NCI-H146 treated with DMSO at 0.1 percent for 48 hours (cell line): ENCODE measurements around the gene PDZRN4.
"Not testable (repeated sequence)": the region's sequence is repeated elsewhere in the genome, so short reads cannot be mapped to it uniquely, and the experiment has no call there.

Experiments used
- DNase-seq: peaks from one replicate; lab custom pipeline; 2025; ENCODE audit not compliant: unreplicated experiment; lab: John Stamatoyannopoulos, UW

The PDZRN4 gene

GRCh38 chr12:41280341-41281095, 92.4 kb downstream of the PDZRN4 start:
- DNase-seq = not testable (repeated sequence)

- not testable (repeated sequence) for DNase-seq
These were observed 97.3 kb downstream of the PDZRN4 start for GRCh38 chr12:41285470-41285869.

GRCh38 chr12:41286426-41286825, 98.3 kb downstream of the PDZRN4 start:
- peak; percentile 78 for DNase-seq

GRCh38 chr12:41287500-41288141, 99.5 kb downstream of the PDZRN4 start:
- no peak for DNase-seq

GRCh38 chr12:41288142-41288811, 100.2 kb downstream of the PDZRN4 start:
- peak; percentile 90 for DNase-seq

- DNase-seq = no peak
These were observed 101.4 kb downstream of the PDZRN4 start for GRCh38 chr12:41289501-41289900.

- DNase-seq = no peak
These were observed 104.9 kb downstream of the PDZRN4 start for GRCh38 chr12:41293011-41293410.

- DNase-seq = no peak
These were observed 105.3 kb downstream of the PDZRN4 start for GRCh38 chr12:41293461-41293860.

- DNase-seq = no peak
These were observed 114.9 kb downstream of the PDZRN4 start for GRCh38 chr12:41302979-41303403.

GRCh38 chr12:41304526-41304925, 116.4 kb downstream of the PDZRN4 start:
- DNase-seq = no peak

- DNase-seq = no peak
These were observed 122.2 kb downstream of the PDZRN4 start for GRCh38 chr12:41310367-41310766.

- DNase-seq = no peak
These were observed 123.8 kb downstream of the PDZRN4 start for GRCh38 chr12:41311883-41312282.

GRCh38 chr12:41312451-41312850, 124.3 kb downstream of the PDZRN4 start:
- not testable (repeated sequence) for DNase-seq

- no peak for DNase-seq
These were observed 137.2 kb downstream of the PDZRN4 start for GRCh38 chr12:41325336-41325735.

- no peak for DNase-seq
These were observed 139.2 kb downstream of the PDZRN4 start for GRCh38 chr12:41327096-41327895.

GRCh38 chr12:41333974-41334373, 145.9 kb downstream of the PDZRN4 start:
- no peak for DNase-seq

GRCh38 chr12:41334390-41334789, 146.3 kb downstream of the PDZRN4 start:
- no peak for DNase-seq

- no peak for DNase-seq
These were observed 148.0 kb downstream of the PDZRN4 start for GRCh38 chr12:41336041-41336549.

- no peak for DNase-seq
These were observed 151.7 kb downstream of the PDZRN4 start for GRCh38 chr12:41339784-41340183.

GRCh38 chr12:41344776-41345470, 156.8 kb downstream of the PDZRN4 start:
- peak; percentile 31 for DNase-seq
